HepG2 (cell line): ENCODE data around the gene SYNPR. TPM values are rescaled to one million over a fixed set of nuclear protein-coding genes. Genes with fewer than 3 reads are reported as not detected.

ENCODE experiments used
- ATAC-seq: fragments of 200-7000 bp; cut with Tn5 transposase; 3 replicates; pipeline ENCODE4 v1.9.1; 2020; ENCODE audit warnings: mild to moderate bottlenecking, moderate library complexity
- BruUV-seq: library from RNA; stranded (reverse); fragments of 400-500 nt; replicated peaks from 2 replicates; lab custom pipeline; 2021; lab: Mats Ljungman, UMichigan
- CTCF ChIA-PET: fragments of 300-600 bp; formaldehyde crosslinking; extraction: SDS; loops from one replicate; lab custom pipeline; 2021; ENCODE audit warnings: low total read pairs, inconsistent platforms, low intra/inter-chr PET ratio; lab: Yijun Ruan, JAX
- POLR2A ChIA-PET: fragments of 350-600 bp; sonication (Branson Sonifier 250); formaldehyde crosslinking; loops from one replicate; lab custom pipeline; 2020; ENCODE audit warnings: antibody characterized with exemption, inconsistent platforms; lab: Yijun Ruan, JAX
- DNase-seq: peaks from one replicate; pipeline ENCODE4 v3.0.0-alpha.2; 2015; ENCODE audit warnings: low spot score
- FAIRE-seq: peaks from 3 replicates; lab custom pipeline; 2011; peaks lifted over from hg19 to GRCh38; lab: Jason Lieb, UNC
- H2AFZ ChIP-seq: one replicate; pipeline ENCODE4 v1.6.1; 2011; ENCODE audit warnings: low read length, inconsistent platforms
- H3K27ac ChIP-seq: fragments of 300-600 bp; 3 replicates; pipeline ENCODE4 v1.8.0; 2011; ENCODE audit warnings: mixed run types, mild to moderate bottlenecking, mixed read lengths, low read length, inconsistent platforms; ENCODE audit not compliant: insufficient read depth; ENCODE audit errors: extremely low read length
- H3K27me3 ChIP-seq, 2 experiments: fragments of 200-600 bp in 1 of 2; 2 replicates in 1 of 2; 3 replicates in 1 of 2; pipeline versions ENCODE4 v1.6.0 to v1.8.0; 2011; ENCODE audit warnings: low read length in 2 of 2, mild to moderate bottlenecking in 2 of 2, moderate library complexity in 2 of 2, inconsistent platforms in 1 of 2; ENCODE audit not compliant: insufficient read depth in 2 of 2, control insufficient read depth in 1 of 2
- H3K36me3 ChIP-seq, 2 experiments: fragments of 200-600 bp in 1 of 2; replicated peaks in 1 of 2; 2 replicates in 1 of 2; 3 replicates in 1 of 2; pipeline versions ENCODE4 v1.5.1 to v1.8.0; 2011; ENCODE audit warnings: low read length in 2 of 2, inconsistent platforms in 1 of 2; ENCODE audit not compliant: insufficient read depth in 2 of 2, control insufficient read depth in 1 of 2
- H3K4me1 ChIP-seq: 2 replicates; pipeline ENCODE4 v1.5.1; 2012; ENCODE audit warnings: low read length, inconsistent platforms; ENCODE audit not compliant: insufficient read depth
- H3K4me2 ChIP-seq: 2 replicates; pipeline ENCODE4 v1.6.0; 2011; ENCODE audit warnings: low read depth, low read length, inconsistent platforms
- H3K4me3 ChIP-seq, 3 experiments: fragments of 200-600 bp in 1 of 3; sonication (generic), shearing (Covaris generic) in 1 of 3; replicated peaks in 1 of 3; 2 replicates each; pipeline ENCODE4 v1.5.1; 2011 to 2016; ENCODE audit warnings: low read length in 3 of 3, inconsistent platforms in 2 of 3, low read depth in 2 of 3, mild to moderate bottlenecking in 2 of 3, control low read depth in 1 of 3, mixed read lengths in 1 of 3; ENCODE audit not compliant: insufficient read depth in 1 of 3
- H3K79me2 ChIP-seq: one replicate; pipeline ENCODE4 v1.6.1; 2011; ENCODE audit warnings: low read length, inconsistent platforms; ENCODE audit not compliant: insufficient read depth
- H3K9ac ChIP-seq: 2 replicates; pipeline ENCODE4 v1.6.0; 2011; ENCODE audit warnings: mild to moderate bottlenecking, low read depth, low read length, inconsistent platforms; ENCODE audit not compliant: insufficient read depth
- H3K9me3 ChIP-seq: 2 replicates; pipeline ENCODE4 v1.5.1; 2012; ENCODE audit warnings: mild to moderate bottlenecking, low read length
- H4K20me1 ChIP-seq: 2 replicates; pipeline ENCODE4 v1.6.0; 2011; ENCODE audit warnings: inconsistent platforms, mild to moderate bottlenecking, low read length, moderate library complexity; ENCODE audit not compliant: insufficient read depth
- JDP2 ChIP-seq: sonication (generic); formaldehyde crosslinking; IDR thresholded peaks from 2 replicates; pipeline ENCODE4 v1.8.1; 2022; ENCODE audit warnings: missing genetic modification reagents, borderline replicate concordance
- NR2F6 ChIP-seq, 2 experiments: IDR thresholded peaks; 2 replicates each; pipeline ENCODE4 v1.6.1; 2016; ENCODE audit warnings: antibody characterized with exemption in 1 of 2, mild to moderate bottlenecking in 1 of 2
- TARDBP ChIP-seq: sonication (generic); formaldehyde crosslinking; IDR thresholded peaks from 2 replicates; pipeline ENCODE4 v1.8.0; 2022; ENCODE audit warnings: mild to moderate bottlenecking, missing genetic modification reagents
- ZNF552 ChIP-seq: sonication (generic); formaldehyde crosslinking; IDR thresholded peaks from 2 replicates; pipeline ENCODE4 v1.9.0; 2022; ENCODE audit warnings: missing genetic modification reagents, mild to moderate bottlenecking, borderline replicate concordance
- WGBS: methylation state at CpG from one replicate; pipeline ENCODE4 v1.1.6; 2017; ENCODE audit warnings: low lambda C conversion rate; 5-methylcytosine and 5-hydroxymethylcytosine counted together
- in situ Hi-C: cut with HindIII; loops from 2 replicates; pipeline ENCODE4 v1.10.0; 2017; ENCODE audit warnings: low pct_unique_long_range_greater_than_20kb; ENCODE audit not compliant: extremely low pct_ligation_motif_present
- intact Hi-C: fragments of 100-400 bp; cut with micrococcal nuclease; formaldehyde crosslinking; loops from one replicate; pipeline ENCODE4 v1.10.0; 2022; ENCODE audit not compliant: unreplicated experiment
- polyA plus RNA-seq, 8 experiments: library from polyadenylated mRNA; depleted of rRNA in 3 of 8; stranded (reverse) in 7 of 8; unstranded in 1 of 8; fragments of >200 nt; fragmentation: Illumina TruSeq in 4 of 8; extraction: Trizol in 4 of 8; gene quantifications; 2 replicates each; pipeline versions ENCODE4 v1.2.1 to v1.2.3, GENCODE V29; 2011 to 2016; ENCODE audit warnings: low read depth in 4 of 8, missing spikeins in 1 of 8, mixed read lengths in 1 of 8; ENCODE audit not compliant: insufficient read depth in 1 of 8
- total RNA-seq, 5 experiments: library from RNA; depleted of rRNA; stranded (reverse); fragments of >200 nt; fragmentation: Illumina TruSeq; extraction: Trizol; gene quantifications; 2 replicates each; pipeline ENCODE4 v1.2.3, GENCODE V29; 2016; ENCODE audit warnings: low read depth in 1 of 5

SYNPR gene
- total and polyA plus RNA-seq, 2 of the 13 experiments (the other 11 are each of a cell fraction or from before 2014, with no cell fraction given) = 0.04 TPM; not detected in 1

DNA sequence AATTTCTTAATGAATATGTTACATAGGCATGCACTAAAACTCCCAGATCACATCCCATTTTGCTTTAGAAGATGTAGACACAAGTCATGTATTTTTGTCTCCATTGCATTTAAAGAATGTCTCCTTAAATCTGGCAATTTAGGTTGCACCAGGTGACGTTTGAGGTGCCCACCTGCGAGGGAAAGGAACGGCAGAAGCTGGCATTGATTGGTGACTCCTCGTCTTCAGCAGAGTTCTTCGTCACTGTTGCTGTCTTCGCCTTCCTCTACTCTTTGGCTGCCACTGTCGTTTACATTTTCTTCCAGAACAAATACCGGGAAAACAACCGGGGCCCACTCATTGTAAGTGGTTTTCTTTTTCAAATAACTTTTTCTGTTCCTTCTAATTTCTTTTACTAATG lies 278.3 kb downstream of the SYNPR start:
- intact Hi-C loops = no loop called here
- CTCF ChIA-PET = no interaction called here

GRCh38 chr3:63557912-63558311 lies 279.8 kb downstream of the SYNPR start:
- TF ChIP-seq JDP2 (CRISPR knock-in tag) = no peak
- TF ChIP-seq NR2F6 (IDR thresholded peaks at IDR 0.05) = no peak
- TF ChIP-seq NR2F6 (CRISPR knock-in tag; IDR thresholded peaks at IDR 0.05) = no peak
- no peak for TF ChIP-seq TARDBP (CRISPR knock-in tag)
- Histone ChIP-seq H2AFZ (no peak overlapping the region), H3K79me2 (no peaks in the 10 kb centered on the region), H3K36me3 (no peaks in the 10 kb centered on the region), H3K4me1 (no peaks in the 10 kb centered on the region), H3K9me3 (no peaks in the 10 kb centered on the region), H3K27me3 (no peaks in the 10 kb centered on the region), H3K4me3 (no peak overlapping the region), H3K27ac (no peak overlapping the region), H4K20me1 (no peaks in the 10 kb centered on the region), H3K4me2 (no peak overlapping the region), H3K9ac (no peak overlapping the region)
- ATAC-seq (no peak), FAIRE-seq (no peak), DNase-seq (no peak)
- POLR2A ChIA-PET = no interaction called here
- intact Hi-C loops (no loop called here), in situ Hi-C loops (no loop called here)
- no TSS peak for BruUV-seq
- CTCF ChIA-PET = no interaction called here

More for the DNA sequence above, 278.3 kb downstream of the SYNPR start:
- POLR2A ChIA-PET = no interaction called here
- H3K27me3 ChIP-seq = no peaks in the 10 kb centered on the region
- H3K27ac ChIP-seq = no peak overlapping the region
- no peaks in the 10 kb centered on the region for H3K36me3 ChIP-seq
- no peak for TF ChIP-seq ZNF552 (CRISPR knock-in tag)
- no peak overlapping the region for H2AFZ ChIP-seq
- no peaks in the 10 kb centered on the region for H3K9me3 ChIP-seq
- H3K79me2 ChIP-seq = no peaks in the 10 kb centered on the region
- no peak overlapping the region for H3K4me2 ChIP-seq
- BruUV-seq = no TSS peak
- H3K9ac ChIP-seq = no peak overlapping the region
- FAIRE-seq (no peak), DNase-seq (no peak), ATAC-seq (no peak)
- no peak overlapping the region for H3K4me3 ChIP-seq
- H3K4me1 ChIP-seq = no peaks in the 10 kb centered on the region
- 2% methylated on average over 9 of the region's 9 CpGs for WGBS
- in situ Hi-C loops = no loop called here
- H4K20me1 ChIP-seq = no peaks in the 10 kb centered on the region
